ENCODE measurements around the gene EIF4E2.

Gene EIF4E2, protein sequence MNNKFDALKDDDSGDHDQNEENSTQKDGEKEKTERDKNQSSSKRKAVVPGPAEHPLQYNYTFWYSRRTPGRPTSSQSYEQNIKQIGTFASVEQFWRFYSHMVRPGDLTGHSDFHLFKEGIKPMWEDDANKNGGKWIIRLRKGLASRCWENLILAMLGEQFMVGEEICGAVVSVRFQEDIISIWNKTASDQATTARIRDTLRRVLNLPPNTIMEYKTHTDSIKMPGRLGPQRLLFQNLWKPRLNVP

DNA sequence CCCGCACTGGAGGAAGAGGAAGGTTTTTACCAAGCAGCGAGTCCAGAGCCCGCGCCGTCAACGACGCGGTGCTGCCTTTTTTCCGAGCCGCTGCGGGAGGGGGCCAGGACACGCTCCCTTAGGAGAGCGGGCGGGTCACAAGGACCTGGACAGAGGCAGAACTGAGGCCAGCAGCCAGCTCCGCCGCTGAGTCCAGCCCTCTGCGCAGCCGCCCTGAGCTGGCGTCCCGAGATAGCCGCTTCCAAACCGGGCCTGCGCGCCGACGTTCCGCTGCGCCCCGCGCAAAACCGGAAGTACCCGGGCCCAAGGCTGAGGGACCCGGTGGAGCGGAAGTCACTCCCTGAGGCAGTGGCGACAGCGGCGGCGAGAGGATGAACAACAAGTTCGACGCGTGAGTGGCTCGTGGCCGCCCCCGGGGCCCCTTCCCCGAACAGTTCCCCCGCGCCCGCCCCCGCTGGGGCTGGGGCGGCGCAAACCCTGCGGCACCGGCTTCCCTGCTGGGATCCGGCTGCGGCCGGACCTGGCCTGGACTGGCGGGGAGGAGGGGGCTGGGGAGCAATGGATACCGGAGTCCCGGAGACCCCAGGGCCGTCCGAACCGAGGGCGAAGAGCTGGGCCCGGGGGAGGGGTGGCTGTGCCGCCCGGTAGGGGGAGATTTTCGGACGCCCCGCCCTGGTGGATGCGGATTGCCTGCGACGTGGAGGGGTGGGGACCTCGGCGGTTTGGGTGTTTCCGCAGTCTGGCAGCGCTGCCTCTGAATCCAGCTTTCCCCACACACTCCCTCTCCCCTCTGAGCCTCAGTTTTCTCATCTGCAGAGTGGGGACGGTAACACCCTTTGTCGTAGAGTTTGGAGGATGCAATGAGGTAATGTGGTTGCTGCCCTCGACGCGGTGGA is at the start of gene EIF4E2, which contains the start of gene TIGD1:
Gene EIF4E2 (plus strand): TSS at position 336 of the 896 bp plus-strand sequence. CDS start 36 bp downstream, at position 372.
Gene TIGD1 (minus strand): TSS at position 204 of the 896 bp plus-strand sequence. CDS start 675 bp downstream, outside the sequence.
- DNase-seq (ENCODE audit: insufficient read length, low spot score) (peak; percentile 95), FAIRE-seq (no peak)
- TF ChIP-seq, protein P1, sequence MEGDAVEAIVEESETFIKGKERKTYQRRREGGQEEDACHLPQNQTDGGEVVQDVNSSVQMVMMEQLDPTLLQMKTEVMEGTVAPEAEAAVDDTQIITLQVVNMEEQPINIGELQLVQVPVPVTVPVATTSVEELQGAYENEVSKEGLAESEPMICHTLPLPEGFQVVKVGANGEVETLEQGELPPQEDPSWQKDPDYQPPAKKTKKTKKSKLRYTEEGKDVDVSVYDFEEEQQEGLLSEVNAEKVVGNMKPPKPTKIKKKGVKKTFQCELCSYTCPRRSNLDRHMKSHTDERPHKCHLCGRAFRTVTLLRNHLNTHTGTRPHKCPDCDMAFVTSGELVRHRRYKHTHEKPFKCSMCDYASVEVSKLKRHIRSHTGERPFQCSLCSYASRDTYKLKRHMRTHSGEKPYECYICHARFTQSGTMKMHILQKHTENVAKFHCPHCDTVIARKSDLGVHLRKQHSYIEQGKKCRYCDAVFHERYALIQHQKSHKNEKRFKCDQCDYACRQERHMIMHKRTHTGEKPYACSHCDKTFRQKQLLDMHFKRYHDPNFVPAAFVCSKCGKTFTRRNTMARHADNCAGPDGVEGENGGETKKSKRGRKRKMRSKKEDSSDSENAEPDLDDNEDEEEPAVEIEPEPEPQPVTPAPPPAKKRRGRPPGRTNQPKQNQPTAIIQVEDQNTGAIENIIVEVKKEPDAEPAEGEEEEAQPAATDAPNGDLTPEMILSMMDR (IDR thresholded peaks at IDR 0.05; ENCODE audit: insufficient read depth, missing control alignments): no peak

DNA sequence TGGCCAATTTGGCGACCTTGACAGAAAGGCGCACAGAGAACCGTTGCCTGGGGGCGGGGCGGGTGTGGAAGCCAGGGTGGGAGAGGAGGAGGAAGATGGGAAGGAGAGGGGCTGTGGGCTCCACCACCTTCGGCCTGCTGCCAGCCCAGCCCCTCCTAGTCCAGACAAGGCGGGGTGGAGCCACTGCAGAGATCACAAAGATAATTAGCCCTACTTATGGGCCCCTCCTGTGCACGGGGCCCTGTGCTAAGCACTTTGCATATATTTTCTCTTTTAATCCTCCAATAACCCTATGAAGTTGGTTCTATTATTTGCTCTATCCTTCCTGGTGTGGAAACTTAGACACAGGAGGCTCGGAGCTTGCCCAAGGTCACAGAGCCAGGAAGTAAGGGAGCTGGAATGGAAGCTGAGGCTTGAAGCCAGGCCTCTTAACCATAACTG is 49.1 kb upstream of the EIF4E2 start:
- FAIRE-seq (no peak), DNase-seq (ENCODE audit: insufficient read length, low spot score) (no peak)
- TF ChIP-seq, protein P1 (IDR thresholded peaks at IDR 0.05; ENCODE audit: insufficient read depth, missing control alignments): no peak

DNA sequence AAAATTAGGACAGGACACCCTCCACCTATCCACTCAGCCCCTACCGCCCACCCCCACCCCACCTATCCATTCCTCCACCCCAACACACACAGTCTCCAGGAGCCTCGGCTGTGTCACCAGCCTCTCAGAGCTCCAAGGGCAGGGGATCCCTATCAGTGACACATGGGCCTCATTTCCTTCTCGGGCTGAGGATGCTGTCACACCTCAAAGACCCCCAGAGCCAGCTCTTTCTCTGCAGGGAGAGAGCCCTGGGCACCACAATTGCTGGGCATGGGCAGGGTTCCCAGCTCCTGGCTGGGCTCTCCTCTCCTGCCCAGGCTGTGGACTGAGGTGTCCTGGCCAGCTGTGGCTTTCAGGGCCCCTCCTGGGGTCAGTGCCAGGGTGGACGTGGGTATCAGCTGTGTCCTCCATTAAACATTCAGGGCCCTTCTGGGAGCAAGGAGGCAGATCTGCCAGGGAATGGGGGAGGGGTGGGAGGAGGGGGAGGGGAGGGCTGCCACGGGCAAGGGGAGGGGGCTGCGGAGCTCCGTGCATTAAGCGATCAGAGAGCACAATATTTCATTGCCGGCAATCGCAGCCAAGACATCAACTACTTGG is 48.6 kb upstream of the EIF4E2 start:
- DNase-seq (ENCODE audit: insufficient read length, low spot score): no peak
- FAIRE-seq: no peak
- TF ChIP-seq, protein P1 (IDR thresholded peaks at IDR 0.05; ENCODE audit: insufficient read depth, missing control alignments): no peak

DNA sequence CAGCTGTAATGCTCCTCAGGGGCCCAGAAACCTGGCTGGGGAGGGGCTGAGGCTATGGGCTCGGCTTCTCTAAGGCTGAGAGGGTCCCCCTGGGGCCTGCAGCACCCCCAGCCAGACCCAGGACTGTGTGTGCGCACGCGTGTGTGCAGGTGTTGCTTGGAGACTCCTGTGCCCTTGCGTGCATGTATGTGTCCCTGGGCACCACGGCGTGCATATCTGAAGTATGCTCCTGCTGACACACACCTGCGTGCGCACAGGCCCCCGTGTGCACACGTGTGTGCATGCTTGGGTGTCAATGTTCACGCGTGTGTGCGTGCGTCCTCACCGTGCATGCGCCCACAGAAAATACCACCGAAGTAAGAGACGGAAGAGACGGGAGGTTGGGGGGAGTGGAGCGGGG is 48.0 kb upstream of the EIF4E2 start:
- DNase-seq (ENCODE audit: insufficient read length, low spot score) (no peak), FAIRE-seq (no peak)
- TF ChIP-seq, protein P1 (IDR thresholded peaks at IDR 0.05; ENCODE audit: insufficient read depth, missing control alignments): no peak

DNA sequence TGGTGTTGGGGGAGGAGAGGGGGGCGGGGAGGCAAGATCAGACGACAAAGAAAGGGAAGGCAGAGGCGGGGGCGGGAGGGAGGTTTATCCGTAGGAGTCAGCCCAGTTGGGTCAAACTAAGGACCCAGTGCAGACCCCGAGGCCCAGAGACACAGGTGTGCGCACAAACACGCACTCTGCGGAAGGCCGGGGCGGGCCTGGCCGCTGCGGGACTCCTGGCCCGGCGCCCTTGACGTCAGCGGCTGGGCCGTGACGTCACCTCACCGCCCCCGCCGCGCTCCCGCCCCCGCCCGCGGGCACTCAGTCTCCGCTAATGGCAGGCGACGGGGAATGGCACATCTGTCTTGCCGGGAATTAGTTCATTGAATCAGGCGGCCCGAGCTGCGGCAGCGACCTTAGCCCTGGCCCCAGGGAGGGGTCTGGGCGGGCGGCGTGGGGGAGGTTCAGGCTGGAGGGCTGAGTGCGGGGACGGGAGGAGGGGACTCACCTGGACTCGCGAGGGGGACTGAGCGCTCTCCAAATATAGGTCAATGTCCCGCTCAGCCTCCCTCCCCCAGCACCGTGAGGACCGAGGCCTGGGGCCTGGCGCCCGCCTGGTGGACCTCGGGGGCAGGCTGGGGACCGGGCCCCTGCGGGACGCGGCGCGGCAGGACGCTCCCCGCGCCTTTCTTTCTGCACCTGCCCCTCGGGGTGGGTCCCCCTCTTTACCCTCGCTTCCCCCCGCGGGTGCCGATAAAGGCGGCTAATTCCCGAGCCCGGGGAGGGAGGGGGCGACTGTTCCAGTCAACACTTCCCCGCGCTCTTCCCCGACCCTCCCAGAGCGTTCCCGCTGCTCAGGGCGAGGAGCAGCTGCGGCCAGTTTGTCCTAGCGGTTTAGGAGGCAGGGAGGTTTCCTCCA is 47.3 kb upstream of the EIF4E2 start:
- DNase-seq (ENCODE audit: insufficient read length, low spot score) (no peak), FAIRE-seq (no peak)
- TF ChIP-seq, protein P1 (IDR thresholded peaks at IDR 0.05; ENCODE audit: insufficient read depth, missing control alignments): no peak

DNA sequence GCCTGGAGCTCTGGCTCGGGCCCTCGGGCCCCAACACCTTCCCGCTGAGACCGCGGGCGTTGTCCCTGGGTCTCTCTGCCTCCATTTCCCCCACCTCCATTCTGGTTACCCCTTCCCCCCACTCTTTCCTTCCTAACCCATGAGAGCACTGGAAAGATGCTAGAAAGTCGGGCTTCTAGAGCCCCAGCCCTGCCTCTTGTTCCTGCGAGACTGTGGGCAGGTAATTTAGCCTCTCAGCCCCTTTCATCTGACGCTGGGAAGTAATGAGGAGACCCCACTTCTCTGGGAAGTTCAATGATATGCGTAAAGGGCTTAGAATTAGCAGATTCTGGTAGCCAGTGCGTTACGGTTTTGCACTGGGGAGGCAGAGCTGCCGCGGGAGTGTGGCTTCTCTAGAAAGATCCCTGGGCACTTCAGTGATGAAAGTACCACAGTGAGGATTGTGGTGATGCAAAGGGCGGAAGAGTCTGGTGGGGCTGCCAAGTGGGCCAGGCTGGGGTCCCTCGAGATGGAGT is 46.6 kb upstream of the EIF4E2 start:
- no peak for FAIRE-seq
- DNase-seq (ENCODE audit: insufficient read length, low spot score): no peak
- TF ChIP-seq, protein P1 (IDR thresholded peaks at IDR 0.05; ENCODE audit: insufficient read depth, missing control alignments): no peak
